ENCODE results near the gene SYT17. TPM values are rescaled to one million over a fixed set of nuclear protein-coding genes. Genes with fewer than 3 reads are reported as not detected.

SYT17 gene
- total RNA-seq, 1 experiment from 2014 or later, result 4.2 TPM

- no peak for TF ChIP-seq CTCF (IDR thresholded peaks at IDR 0.05; ENCODE audit: insufficient read depth in 1 of 2, low read depth in 1 of 2, low read length in 1 of 2, severe bottlenecking in 1 of 2, unreplicated experiment in 1 of 2)
- no TSS peak for BruUV-seq (replicated peaks)
- CTCF ChIA-PET, result interaction anchor here (0.8 kb wide), 1 partner anchor 494 kb away, joined by 5 read pairs; no protein-coding TSS in a partner anchor
Measured at GRCh38 chr16:19295393-19295792, 127.4 kb downstream of the SYT17 start.

DNA sequence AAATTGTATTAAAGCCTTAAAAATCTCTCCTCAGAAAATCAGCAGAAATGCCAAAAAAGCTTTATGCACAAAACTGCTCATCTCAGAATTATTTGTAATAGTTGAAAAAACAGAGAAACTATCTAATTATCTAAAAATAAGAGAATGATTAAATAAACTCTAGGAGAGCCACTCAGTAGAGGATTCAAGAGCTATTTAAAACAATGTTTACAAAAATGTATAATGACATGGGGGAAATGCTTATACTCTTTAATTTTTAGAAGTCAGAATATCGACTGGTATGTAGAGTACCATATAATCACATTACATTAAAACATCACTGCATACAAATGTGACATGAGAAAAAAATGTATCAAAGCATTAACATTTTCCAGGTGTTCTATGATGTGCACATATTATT, 129.4 kb downstream of the SYT17 start:
- no peaks in the 10 kb centered on the region for H3K4me1 Mint-ChIP-seq (ENCODE audit: low read depth, unreplicated experiment)
- H3K4me3 Mint-ChIP-seq (ENCODE audit: unreplicated experiment), result no peak overlapping the region
- DNase-seq, result no peak
- BruUV-seq (replicated peaks), result no TSS peak
- ChIA-PET POLR2A (no interaction called here), CTCF (no interaction called here)
- no peaks in the 10 kb centered on the region for H3K36me3 Mint-ChIP-seq (ENCODE audit: insufficient read depth, unreplicated experiment)
- H3K9me3 Mint-ChIP-seq (ENCODE audit: unreplicated experiment), result no peaks in the 10 kb centered on the region
- Histone ChIP-seq H3K27me3 (replicated peaks; ENCODE audit: control insufficient read depth, insufficient read depth, low read length) (no peaks in the 10 kb centered on the region), H3K36me3 (ENCODE audit: control insufficient read depth, insufficient read depth, low read length) (no peaks in the 10 kb centered on the region), H3K4me1 (no peaks in the 10 kb centered on the region), H3K9me3 (no peaks in the 10 kb centered on the region), H3K4me3 (ENCODE audit: low read depth, low read length) (no peak overlapping the region)
- H3K27ac Mint-ChIP-seq (ENCODE audit: unreplicated experiment), result no peak overlapping the region
- no peak for TF ChIP-seq CTCF (IDR thresholded peaks at IDR 0.05; ENCODE audit: insufficient read depth in 1 of 2, low read depth in 1 of 2, low read length in 1 of 2, severe bottlenecking in 1 of 2, unreplicated experiment in 1 of 2)
- peaks cover 7% of the 10 kb centered on the region for H3K27me3 Mint-ChIP-seq (ENCODE audit: insufficient read depth, unreplicated experiment)
- intact Hi-C loops (cut with micrococcal nuclease; ENCODE audit: unreplicated experiment), result no loop called here

More at GRCh38 chr16:19295393-19295792, 127.4 kb downstream of the SYT17 start:
- Histone ChIP-seq H3K4me1 (no peaks in the 10 kb centered on the region), H3K4me3 (ENCODE audit: low read depth, low read length) (no peak overlapping the region), H3K9me3 (no peaks in the 10 kb centered on the region), H3K36me3 (ENCODE audit: control insufficient read depth, insufficient read depth, low read length) (no peaks in the 10 kb centered on the region), H3K27me3 (replicated peaks; ENCODE audit: control insufficient read depth, insufficient read depth, low read length) (no peaks in the 10 kb centered on the region)
- Mint-ChIP-seq H3K4me1 (ENCODE audit: low read depth, unreplicated experiment) (no peaks in the 10 kb centered on the region), H3K9me3 (ENCODE audit: unreplicated experiment) (no peaks in the 10 kb centered on the region), H3K36me3 (ENCODE audit: insufficient read depth, unreplicated experiment) (no peaks in the 10 kb centered on the region), H3K4me3 (ENCODE audit: unreplicated experiment) (no peak overlapping the region), H3K27me3 (ENCODE audit: insufficient read depth, unreplicated experiment) (peaks cover 8% of the 10 kb centered on the region), H3K27ac (ENCODE audit: unreplicated experiment) (no peak overlapping the region)
- intact Hi-C loops (cut with micrococcal nuclease; ENCODE audit: unreplicated experiment), result no loop called here
- no peak for DNase-seq
- POLR2A ChIA-PET, result no interaction called here

GRCh38 chr16:19299565-19299964, 131.5 kb downstream of the SYT17 start:
- intact Hi-C loops (cut with micrococcal nuclease; ENCODE audit: unreplicated experiment), result no loop called here
- BruUV-seq (replicated peaks), result no TSS peak
- H3K27me3 Mint-ChIP-seq (ENCODE audit: insufficient read depth, unreplicated experiment), result peaks cover 6% of the 10 kb centered on the region
- H3K27ac Mint-ChIP-seq (ENCODE audit: unreplicated experiment), result no peak overlapping the region
- no peaks in the 10 kb centered on the region for H3K9me3 ChIP-seq
- no peaks in the 10 kb centered on the region for H3K9me3 Mint-ChIP-seq (ENCODE audit: unreplicated experiment)
- H3K4me3 ChIP-seq (ENCODE audit: low read depth, low read length), result no peak overlapping the region
- H3K4me1 Mint-ChIP-seq (ENCODE audit: low read depth, unreplicated experiment), result no peaks in the 10 kb centered on the region
- H3K27me3 ChIP-seq (replicated peaks; ENCODE audit: control insufficient read depth, insufficient read depth, low read length), result no peaks in the 10 kb centered on the region
- H3K36me3 ChIP-seq (ENCODE audit: control insufficient read depth, insufficient read depth, low read length), result no peaks in the 10 kb centered on the region
- H3K4me3 Mint-ChIP-seq (ENCODE audit: unreplicated experiment), result no peak overlapping the region
- no peak for DNase-seq
- no peak for TF ChIP-seq CTCF (IDR thresholded peaks at IDR 0.05; ENCODE audit: insufficient read depth in 1 of 2, low read depth in 1 of 2, low read length in 1 of 2, severe bottlenecking in 1 of 2, unreplicated experiment in 1 of 2)
- H3K4me1 ChIP-seq, result no peaks in the 10 kb centered on the region
- CTCF ChIA-PET, result no interaction called here
- H3K36me3 Mint-ChIP-seq (ENCODE audit: insufficient read depth, unreplicated experiment), result no peaks in the 10 kb centered on the region
- POLR2A ChIA-PET, result no interaction called here
